Muscle layer of duodenum (tissue), 2 donors: ENCODE data around the gene CMTR1.

Experiments
- H3K27ac ChIP-seq: one replicate; pipeline ENCODE4 v1.7.0; 2013; ENCODE audit warnings: mild to moderate bottlenecking, low read length
- H3K27me3 ChIP-seq: one replicate; pipeline ENCODE4 v1.7.0; 2013; ENCODE audit warnings: low read depth, mild to moderate bottlenecking, control low read depth, low read length
- H3K36me3 ChIP-seq, 2 donors: one replicate each; pipeline ENCODE4 v1.7.0; 2013; ENCODE audit warnings: low read length in 2 of 2, control low read depth in 1 of 2, mild to moderate bottlenecking in 1 of 2; ENCODE audit not compliant: insufficient read depth in 2 of 2, control insufficient read depth in 1 of 2
- H3K4me1 ChIP-seq, 2 donors: one replicate each; pipeline ENCODE4 v1.7.0; 2013; ENCODE audit warnings: low read length in 2 of 2, mild to moderate bottlenecking in 2 of 2, control low read depth in 1 of 2, moderate library complexity in 1 of 2; ENCODE audit not compliant: insufficient read depth in 2 of 2, control insufficient read depth in 1 of 2
- H3K4me3 ChIP-seq, 2 donors: one replicate each; pipeline ENCODE4 v1.7.0; 2013; ENCODE audit warnings: low read length in 2 of 2, low read depth in 1 of 2, mild to moderate bottlenecking in 1 of 2
- H3K9me3 ChIP-seq, 2 donors: one replicate each; pipeline ENCODE4 v1.7.0; 2013; ENCODE audit warnings: low read length in 2 of 2, control low read depth in 1 of 2, mild to moderate bottlenecking in 1 of 2; ENCODE audit not compliant: control insufficient read depth in 1 of 2
- donor health status: healthy.

CMTR1 gene

DNA sequence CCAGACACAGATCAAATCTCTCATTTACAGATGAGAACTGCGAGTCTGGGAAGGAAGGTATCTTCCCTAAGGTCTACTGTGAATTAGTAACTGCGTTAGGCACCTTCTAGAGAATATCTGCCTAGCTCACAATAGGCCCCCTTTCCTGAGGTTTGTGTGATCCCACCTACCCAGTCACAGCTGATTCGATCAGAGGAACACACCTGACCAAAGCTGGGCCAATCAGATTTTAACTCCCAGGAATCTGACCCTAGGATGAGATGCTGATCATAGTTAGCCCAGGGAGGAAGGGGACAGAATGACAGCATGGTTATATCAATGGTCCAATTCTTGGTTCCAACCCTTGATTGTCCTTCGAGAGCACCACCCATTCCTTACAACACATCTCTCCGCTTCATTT is 74.1 kb downstream of the CMTR1 start:
- H3K4me1 ChIP-seq: no peaks in the 10 kb centered on the region
- H3K27ac ChIP-seq: no peak overlapping the region

GRCh38 chr6:37507690-37508421 is 74.8 kb downstream of the CMTR1 start:
- Histone ChIP-seq H3K4me1 (no peaks in the 10 kb centered on the region), H3K36me3 (no peaks in the 10 kb centered on the region), H3K9me3 (no peaks in the 10 kb centered on the region), H3K27ac (no peak overlapping the region), H3K4me3 (no peak overlapping the region), H3K27me3 (no peaks in the 10 kb centered on the region)

More for the DNA sequence above, 74.1 kb downstream of the CMTR1 start:
- Histone ChIP-seq H3K36me3 (no peaks in the 10 kb centered on the region), H3K9me3 (no peaks in the 10 kb centered on the region), H3K27me3 (no peaks in the 10 kb centered on the region), H3K4me3 (no peak overlapping the region)

- no peaks in the 10 kb centered on the region for H3K36me3 ChIP-seq
- H3K27ac ChIP-seq: no peak overlapping the region
- peaks cover 5 to 6% of the 10 kb centered on the region in 2 donors for H3K4me1 ChIP-seq
- no peaks in the 10 kb centered on the region for H3K27me3 ChIP-seq
- H3K9me3 ChIP-seq: no peaks in the 10 kb centered on the region
- H3K4me3 ChIP-seq: no peak overlapping the region
Observed at GRCh38 chr6:37511201-37511600, 78.2 kb downstream of the CMTR1 start.

- Histone ChIP-seq H3K4me3 (no peak overlapping the region), H3K27ac (no peak overlapping the region), H3K4me1 (peaks cover 8 to 11% of the 10 kb centered on the region in 2 donors), H3K36me3 (no peaks in the 10 kb centered on the region), H3K9me3 (no peaks in the 10 kb centered on the region), H3K27me3 (no peaks in the 10 kb centered on the region)
Observed at GRCh38 chr6:37511910-37512399, 78.9 kb downstream of the CMTR1 start.

DNA sequence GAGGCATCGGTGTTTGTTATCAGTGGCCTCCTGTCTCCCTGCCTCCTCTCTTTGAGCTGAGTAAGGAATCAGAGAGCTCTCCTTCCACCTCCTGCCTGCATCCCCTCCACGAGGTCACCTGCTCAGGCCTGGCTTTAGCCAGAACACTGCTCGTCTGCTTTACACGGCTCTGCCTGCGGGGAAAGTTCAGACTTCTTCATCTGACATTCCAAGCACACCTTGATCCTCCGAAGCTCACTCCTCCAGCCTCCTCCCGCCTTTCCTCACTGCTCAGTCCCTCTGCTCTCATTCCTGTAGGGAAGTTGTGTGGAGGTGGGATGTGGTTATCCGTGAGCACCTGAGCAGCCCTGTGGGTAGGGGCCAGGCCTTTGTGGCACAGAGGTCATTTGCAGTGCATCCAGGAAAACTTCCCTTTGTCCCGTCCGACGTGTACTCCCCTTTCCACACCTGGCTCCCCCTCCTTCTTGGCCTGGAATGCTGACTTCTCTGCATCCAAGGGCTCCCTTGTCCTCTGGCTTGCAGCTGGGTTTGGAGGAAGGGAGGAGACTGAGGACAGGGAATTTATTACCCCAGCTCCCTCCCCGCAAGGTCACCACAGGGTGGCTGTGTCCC is 79.5 kb downstream of the CMTR1 start:
- no peak overlapping the region for H3K4me3 ChIP-seq
- no peaks in the 10 kb centered on the region for H3K9me3 ChIP-seq
- no peaks in the 10 kb centered on the region for H3K36me3 ChIP-seq
- H3K4me1 ChIP-seq: peaks cover 8 to 11% of the 10 kb centered on the region in 2 donors
- H3K27me3 ChIP-seq: no peaks in the 10 kb centered on the region
- no peak overlapping the region for H3K27ac ChIP-seq

DNA sequence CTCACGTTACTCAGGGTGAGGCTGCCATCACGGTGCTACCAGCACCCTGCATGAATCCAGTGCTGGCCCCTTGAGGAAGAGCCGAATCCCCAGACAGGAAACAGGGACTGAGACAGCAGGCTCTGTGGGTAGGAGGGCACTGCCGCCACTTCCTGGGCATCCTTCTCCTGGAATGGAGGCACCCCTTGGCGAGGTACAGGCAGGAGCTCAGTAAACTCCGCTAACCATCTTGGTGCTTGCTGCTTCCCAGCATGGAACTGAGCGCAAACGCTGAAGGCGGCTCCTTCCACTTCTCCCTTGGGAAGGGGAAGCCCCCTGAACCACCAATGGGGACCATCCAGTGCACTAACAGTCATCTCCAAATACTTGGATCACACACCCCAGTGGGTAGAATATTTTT is 80.1 kb downstream of the CMTR1 start:
- Histone ChIP-seq H3K9me3 (no peaks in the 10 kb centered on the region), H3K36me3 (no peaks in the 10 kb centered on the region), H3K27ac (no peak overlapping the region), H3K27me3 (no peaks in the 10 kb centered on the region), H3K4me3 (no peak overlapping the region), H3K4me1 (peaks cover 8 to 11% of the 10 kb centered on the region in 2 donors)

DNA sequence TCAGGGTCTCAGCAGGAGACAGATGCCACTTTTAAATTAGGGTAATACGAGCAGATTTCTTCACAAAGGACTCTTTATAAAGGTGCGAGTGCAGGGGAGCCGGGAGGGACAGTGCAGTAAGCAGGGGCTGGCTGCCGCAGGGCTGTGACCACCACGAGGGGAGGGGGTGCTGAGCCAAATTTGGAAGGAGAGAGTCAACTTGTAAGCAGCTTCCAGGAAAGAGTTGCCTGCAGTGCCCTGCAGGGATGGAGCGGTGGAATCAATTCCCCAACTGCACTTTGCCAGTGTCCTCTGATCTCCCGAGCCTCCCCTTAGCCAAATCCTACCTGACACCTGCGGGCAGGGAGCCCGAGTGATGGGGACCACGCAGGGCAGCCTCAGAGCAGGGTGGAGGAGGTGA is 80.6 kb downstream of the CMTR1 start:
- H3K4me1 ChIP-seq: peaks cover 8 to 11% of the 10 kb centered on the region in 2 donors
- H3K36me3 ChIP-seq: no peaks in the 10 kb centered on the region
- H3K27ac ChIP-seq: no peak overlapping the region
- H3K27me3 ChIP-seq: no peaks in the 10 kb centered on the region
- no peaks in the 10 kb centered on the region for H3K9me3 ChIP-seq
- no peak overlapping the region for H3K4me3 ChIP-seq

DNA sequence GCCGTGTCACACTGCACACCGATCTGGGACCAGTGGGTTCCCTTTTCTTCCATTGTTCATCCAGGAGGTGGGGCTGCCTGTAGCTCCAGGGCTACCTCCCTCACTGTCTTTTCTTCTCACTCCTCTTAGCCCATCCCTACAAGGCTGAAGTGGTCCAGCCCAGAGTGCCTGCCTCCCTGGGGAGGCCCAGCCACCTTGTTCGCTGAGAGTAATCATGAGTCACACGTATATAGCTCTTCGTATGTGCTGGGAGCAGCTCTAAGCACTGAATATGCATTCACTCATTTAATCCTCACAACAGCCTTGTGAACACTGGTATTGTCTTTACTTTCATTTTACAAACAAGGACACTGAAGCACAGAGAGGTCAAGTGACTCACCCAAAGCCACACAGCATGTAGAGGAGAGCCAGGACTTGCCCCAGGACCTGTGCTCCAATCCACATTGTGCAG is 81.3 kb downstream of the CMTR1 start:
- Histone ChIP-seq H3K36me3 (no peaks in the 10 kb centered on the region), H3K9me3 (no peaks in the 10 kb centered on the region), H3K4me3 (no peak overlapping the region), H3K27me3 (no peaks in the 10 kb centered on the region), H3K27ac (no peak overlapping the region), H3K4me1 (peaks cover 8 to 11% of the 10 kb centered on the region in 2 donors)

GRCh38 chr6:37514837-37515236 is 81.8 kb downstream of the CMTR1 start:
- Histone ChIP-seq H3K36me3 (no peaks in the 10 kb centered on the region), H3K4me3 (no peak overlapping the region), H3K27me3 (no peaks in the 10 kb centered on the region), H3K27ac (no peak overlapping the region), H3K9me3 (no peaks in the 10 kb centered on the region), H3K4me1 (peaks cover 8 to 11% of the 10 kb centered on the region in 2 donors)

GRCh38 chr6:37515712-37516075 is 82.7 kb downstream of the CMTR1 start:
- no peaks in the 10 kb centered on the region for H3K9me3 ChIP-seq
- no peaks in the 10 kb centered on the region for H3K27me3 ChIP-seq
- H3K4me1 ChIP-seq: peaks cover 8 to 11% of the 10 kb centered on the region in 2 donors
- no peak overlapping the region for H3K27ac ChIP-seq
- H3K4me3 ChIP-seq: no peak overlapping the region
- H3K36me3 ChIP-seq: no peaks in the 10 kb centered on the region

GRCh38 chr6:37516076-37516919 is 83.3 kb downstream of the CMTR1 start:
- Histone ChIP-seq H3K9me3 (no peaks in the 10 kb centered on the region), H3K4me3 (no peak overlapping the region), H3K27me3 (no peaks in the 10 kb centered on the region), H3K27ac (no peak overlapping the region), H3K4me1 (peaks cover 8 to 11% of the 10 kb centered on the region in 2 donors), H3K36me3 (no peaks in the 10 kb centered on the region)
